ENCODE data around the gene FERMT2. TPM values are rescaled to one million over a fixed set of nuclear protein-coding genes. Genes with fewer than 3 reads are reported as not detected.

FERMT2 gene
- total RNA-seq, 1 donor from 2014 or later = 324 TPM

- Histone ChIP-seq H4K20me1 (ENCODE audit: insufficient read depth, low read length) (peaks cover 48% of the 10 kb centered on the region), H3K79me2 (ENCODE audit: insufficient read depth, low read length) (peaks cover 92% of the 10 kb centered on the region), H3K27me3 (ENCODE audit: insufficient read depth, low read length) (no peaks in the 10 kb centered on the region), H2AFZ (ENCODE audit: low read depth, low read length) (no peak overlapping the region), H3K9me3 (ENCODE audit: insufficient read depth, low read depth, low read length) (no peaks in the 10 kb centered on the region), H3K4me1 (ENCODE audit: insufficient read depth, low read length) (peaks cover 14% of the 10 kb centered on the region), H3K9ac (ENCODE audit: low read length) (no peak overlapping the region), H3K27ac (ENCODE audit: low read depth, low read length) (no peak overlapping the region), H3K4me2 (ENCODE audit: low read length) (no peak overlapping the region), H3K4me3 (ENCODE audit: insufficient read depth, low read depth, low read length) (no peak overlapping the region), H3K36me3 (ENCODE audit: insufficient read depth, low read length) (peaks cover 30% of the 10 kb centered on the region)
- peak; percentile 34 for FAIRE-seq
- Mint-ChIP-seq H3K4me3 (ENCODE audit: unreplicated experiment) (peak overlapping the region; percentile 61), H3K4me1 (ENCODE audit: low read depth, unreplicated experiment) (peaks cover 31% of the 10 kb centered on the region), H3K27ac (ENCODE audit: unreplicated experiment) (peak overlapping the region; percentile 69), H3K27me3 (ENCODE audit: low read depth, unreplicated experiment) (no peaks in the 10 kb centered on the region), H3K36me3 (ENCODE audit: low read depth, unreplicated experiment) (peaks cover 13% of the 10 kb centered on the region), H3K9me3 (ENCODE audit: unreplicated experiment) (no peaks in the 10 kb centered on the region)
- no peak for DNase-seq (ENCODE audit: low read depth)
- TF ChIP-seq EZH2 (IDR thresholded peaks at IDR 0.05; ENCODE audit: insufficient read depth, low read length) = no peak
- TF ChIP-seq, protein P1, sequence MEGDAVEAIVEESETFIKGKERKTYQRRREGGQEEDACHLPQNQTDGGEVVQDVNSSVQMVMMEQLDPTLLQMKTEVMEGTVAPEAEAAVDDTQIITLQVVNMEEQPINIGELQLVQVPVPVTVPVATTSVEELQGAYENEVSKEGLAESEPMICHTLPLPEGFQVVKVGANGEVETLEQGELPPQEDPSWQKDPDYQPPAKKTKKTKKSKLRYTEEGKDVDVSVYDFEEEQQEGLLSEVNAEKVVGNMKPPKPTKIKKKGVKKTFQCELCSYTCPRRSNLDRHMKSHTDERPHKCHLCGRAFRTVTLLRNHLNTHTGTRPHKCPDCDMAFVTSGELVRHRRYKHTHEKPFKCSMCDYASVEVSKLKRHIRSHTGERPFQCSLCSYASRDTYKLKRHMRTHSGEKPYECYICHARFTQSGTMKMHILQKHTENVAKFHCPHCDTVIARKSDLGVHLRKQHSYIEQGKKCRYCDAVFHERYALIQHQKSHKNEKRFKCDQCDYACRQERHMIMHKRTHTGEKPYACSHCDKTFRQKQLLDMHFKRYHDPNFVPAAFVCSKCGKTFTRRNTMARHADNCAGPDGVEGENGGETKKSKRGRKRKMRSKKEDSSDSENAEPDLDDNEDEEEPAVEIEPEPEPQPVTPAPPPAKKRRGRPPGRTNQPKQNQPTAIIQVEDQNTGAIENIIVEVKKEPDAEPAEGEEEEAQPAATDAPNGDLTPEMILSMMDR (IDR thresholded peaks at IDR 0.05; ENCODE audit: insufficient read depth, low read depth, low read length) = no peak
Measured at GRCh38 chr14:52891800-52892199, 59.0 kb downstream of the FERMT2 start.

GRCh38 chr14:52888839-52889838 lies 61.7 kb downstream of the FERMT2 start:
- Histone ChIP-seq H3K27me3 (ENCODE audit: insufficient read depth, low read length) (no peaks in the 10 kb centered on the region), H3K36me3 (ENCODE audit: insufficient read depth, low read length) (peaks cover 31% of the 10 kb centered on the region), H2AFZ (ENCODE audit: low read depth, low read length) (no peak overlapping the region), H3K9ac (ENCODE audit: low read length) (no peak overlapping the region), H3K4me1 (ENCODE audit: insufficient read depth, low read length) (no peaks in the 10 kb centered on the region), H3K4me3 (ENCODE audit: insufficient read depth, low read depth, low read length) (no peak overlapping the region), H3K27ac (ENCODE audit: low read depth, low read length) (no peak overlapping the region), H3K4me2 (ENCODE audit: low read length) (no peak overlapping the region), H3K9me3 (ENCODE audit: insufficient read depth, low read depth, low read length) (no peaks in the 10 kb centered on the region), H3K79me2 (ENCODE audit: insufficient read depth, low read length) (peaks cover 90% of the 10 kb centered on the region), H4K20me1 (ENCODE audit: insufficient read depth, low read length) (peaks cover 28% of the 10 kb centered on the region)
- H3K27ac Mint-ChIP-seq (ENCODE audit: unreplicated experiment) = peak overlapping the region; percentile 66
- peaks cover 20% of the 10 kb centered on the region for H3K4me1 Mint-ChIP-seq (ENCODE audit: low read depth, unreplicated experiment)
- TF ChIP-seq, protein P1 (IDR thresholded peaks at IDR 0.05; ENCODE audit: insufficient read depth, low read depth, low read length) = no peak
- TF ChIP-seq EZH2 (IDR thresholded peaks at IDR 0.05; ENCODE audit: insufficient read depth, low read length) = no peak
- FAIRE-seq (peak; percentile 32), DNase-seq (ENCODE audit: low read depth) (no peak)
- H3K9me3 Mint-ChIP-seq (ENCODE audit: unreplicated experiment) = no peaks in the 10 kb centered on the region
- H3K4me3 Mint-ChIP-seq (ENCODE audit: unreplicated experiment) = no peak overlapping the region
- H3K36me3 Mint-ChIP-seq (ENCODE audit: low read depth, unreplicated experiment) = peaks cover 14% of the 10 kb centered on the region
- no peaks in the 10 kb centered on the region for H3K27me3 Mint-ChIP-seq (ENCODE audit: low read depth, unreplicated experiment)
